ENCODE results near the gene LY86.

The LY86 gene

GRCh38 chr6:6682225-6682624 is 93.7 kb downstream of the LY86 start:
- no peak for DNase-seq (ENCODE audit: low spot score)

- no peak for DNase-seq (ENCODE audit: low spot score)
Observed at GRCh38 chr6:6683969-6684833, 95.7 kb downstream of the LY86 start.

DNA sequence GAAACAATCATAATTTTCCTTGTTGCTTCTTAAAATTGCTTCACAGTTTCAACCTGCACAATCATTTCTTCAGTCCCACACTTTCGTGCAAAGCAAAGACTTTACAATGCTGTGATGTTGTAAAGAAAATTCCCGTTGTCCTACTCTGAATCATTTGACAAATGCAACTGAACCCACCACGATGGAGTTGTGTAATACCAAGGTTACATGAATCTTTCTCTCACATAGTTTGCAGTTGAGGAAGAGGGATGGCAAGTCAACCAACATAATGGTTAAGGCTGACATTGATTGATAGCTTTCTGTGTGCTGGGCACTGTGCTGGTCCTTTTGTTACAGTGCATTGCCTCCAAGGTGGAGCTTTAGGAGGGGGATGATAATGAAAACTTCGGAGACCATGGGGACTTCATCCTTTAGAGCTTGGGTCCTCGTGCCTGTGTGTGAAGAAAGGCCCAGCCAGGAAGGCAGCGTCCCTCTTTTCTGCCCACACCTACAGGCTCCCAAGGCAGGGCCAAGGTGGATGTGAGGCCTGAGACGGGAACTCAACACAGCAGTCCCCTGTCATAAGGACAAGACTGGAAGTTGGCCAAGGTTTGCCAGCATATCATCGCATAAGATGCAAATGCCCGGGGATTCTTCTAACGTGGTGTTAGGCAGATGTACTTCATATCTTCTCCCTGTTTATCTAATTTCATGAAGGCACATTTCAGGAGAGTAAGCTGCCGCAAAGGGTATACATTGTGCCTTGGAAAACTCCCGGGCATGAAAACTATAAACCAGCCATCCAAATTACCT is 96.9 kb downstream of the LY86 start:
- DNase-seq (ENCODE audit: low spot score), result no peak

DNA sequence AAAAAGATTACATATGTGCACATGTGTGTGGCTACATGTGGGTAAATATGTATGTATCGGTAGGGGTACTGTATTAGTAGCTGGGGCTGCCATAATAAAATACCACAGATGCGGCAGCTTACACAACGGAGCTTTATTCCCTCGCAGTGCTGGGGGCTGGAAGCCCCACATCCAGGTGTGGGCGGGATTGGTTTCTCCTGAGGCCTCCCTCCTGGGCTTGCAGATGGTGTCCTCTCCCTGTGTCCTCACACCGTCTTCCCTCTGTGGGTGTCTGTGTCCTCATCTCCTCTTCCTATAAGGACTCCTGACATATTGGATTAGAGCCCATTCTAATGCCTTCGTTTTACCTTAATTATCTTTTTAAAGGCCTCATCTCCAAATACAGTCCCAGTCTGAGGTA is 97.7 kb downstream of the LY86 start:
- no peak for DNase-seq (ENCODE audit: low spot score)

DNA sequence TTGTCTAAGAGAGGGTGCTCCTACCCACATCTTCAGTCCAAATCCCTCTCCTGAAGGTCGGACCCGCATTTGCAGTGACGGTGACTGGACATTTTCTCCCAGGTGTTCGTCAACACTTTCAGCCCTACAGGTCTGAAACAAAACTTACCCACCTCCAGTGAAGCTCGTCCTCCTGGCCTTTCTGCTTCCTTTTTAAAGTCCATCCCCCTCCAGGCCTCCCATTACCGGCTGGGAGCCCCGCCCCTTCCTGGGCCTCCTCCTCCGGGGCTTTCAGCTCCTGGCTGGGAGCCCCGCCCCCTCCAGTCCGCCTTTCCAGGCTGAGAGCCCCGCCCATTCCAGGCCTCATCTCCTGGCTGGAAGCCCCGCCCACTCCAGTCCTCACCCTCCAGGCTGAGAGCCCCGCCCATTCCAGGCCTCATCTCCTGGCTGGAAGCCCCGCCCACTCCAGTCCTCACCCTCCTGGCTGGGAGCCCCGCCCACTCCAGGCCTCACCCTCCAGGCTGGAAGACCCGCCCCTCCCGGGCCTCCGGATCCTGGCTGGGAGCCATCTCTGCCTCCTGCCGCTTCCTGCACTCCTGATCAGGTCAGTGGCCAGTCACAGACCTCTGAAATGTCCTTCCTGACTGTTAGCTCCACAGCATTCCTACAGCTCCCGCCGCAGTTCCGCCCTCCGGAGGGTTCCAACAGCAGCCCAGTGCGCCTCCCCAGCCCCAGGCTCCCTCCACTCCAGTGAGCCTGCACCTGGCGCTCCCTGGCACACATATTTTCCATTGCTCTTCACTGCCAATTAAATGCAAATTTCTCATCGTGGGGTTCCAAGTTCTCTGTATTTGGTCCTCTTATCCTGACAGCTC is 98.5 kb downstream of the LY86 start:
- DNase-seq (ENCODE audit: low spot score), result no peak

GRCh38 chr6:6688283-6688682 is 99.8 kb downstream of the LY86 start:
- DNase-seq (ENCODE audit: low spot score), result no peak

GRCh38 chr6:6688951-6689350 is 100.4 kb downstream of the LY86 start:
- no peak for DNase-seq (ENCODE audit: low spot score)

DNA sequence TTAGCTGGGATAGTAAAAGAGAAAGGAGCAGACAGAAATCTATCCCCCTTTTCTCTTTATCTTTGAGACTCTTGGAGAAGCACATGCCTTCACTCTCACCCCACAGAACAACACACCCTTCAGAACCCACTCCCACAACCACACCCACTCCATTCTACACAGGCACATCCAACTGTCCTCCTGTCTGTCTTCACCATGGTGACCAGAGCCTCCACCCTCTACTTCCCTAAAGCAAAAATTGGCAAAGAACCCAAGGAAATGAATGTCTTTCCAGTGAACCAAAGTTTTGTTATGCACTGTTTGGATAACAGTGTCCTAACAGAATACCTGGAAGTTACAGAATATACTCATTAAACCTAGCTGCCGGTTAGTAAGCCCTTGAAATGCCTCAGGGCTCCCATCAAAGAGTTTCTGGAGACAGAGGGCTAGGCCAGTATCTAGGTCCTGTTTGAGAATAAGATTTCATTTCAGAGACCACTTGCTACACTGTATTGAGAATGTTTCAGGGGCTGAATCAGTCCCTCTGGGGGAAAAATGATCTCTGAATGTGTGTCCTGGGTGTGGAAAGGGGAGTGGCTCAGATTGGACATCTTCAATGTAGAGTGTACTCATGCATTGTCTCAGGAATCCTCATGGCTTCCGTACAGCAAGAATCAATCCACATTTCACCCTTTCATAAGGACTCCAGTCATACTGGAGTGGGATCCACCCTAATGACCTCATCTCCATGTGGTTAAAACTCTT is 101.1 kb downstream of the LY86 start:
- DNase-seq (ENCODE audit: low spot score), result no peak

GRCh38 chr6:6690144-6690483 is 101.6 kb downstream of the LY86 start:
- no peak for DNase-seq (ENCODE audit: low spot score)

DNA sequence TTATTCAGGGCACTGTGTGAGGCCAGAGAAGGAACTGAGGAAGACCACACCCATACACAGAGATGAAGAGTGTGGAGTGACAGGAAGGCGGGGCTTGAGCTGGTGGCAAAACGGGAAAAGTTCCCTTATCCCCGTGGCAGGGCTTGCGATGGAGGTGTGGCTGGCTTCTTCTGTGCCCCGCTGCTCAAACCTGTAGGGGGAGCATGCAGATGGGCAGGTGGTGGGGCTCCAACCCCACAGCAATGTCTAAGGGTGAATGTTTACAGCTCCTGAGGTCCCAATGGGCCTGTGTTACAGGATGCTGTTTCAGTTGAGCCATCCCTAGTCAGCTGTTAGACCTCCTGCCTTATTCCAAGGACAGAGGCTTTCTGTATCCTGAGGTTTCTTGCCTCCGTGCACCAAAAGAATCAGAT is 105.9 kb downstream of the LY86 start:
- no peak for DNase-seq (ENCODE audit: low spot score)

- no peak for DNase-seq (ENCODE audit: low spot score)
Observed at GRCh38 chr6:6694825-6695624, 106.5 kb downstream of the LY86 start.

GRCh38 chr6:6695625-6696276 is 107.2 kb downstream of the LY86 start:
- DNase-seq (ENCODE audit: low spot score), result no peak

DNA sequence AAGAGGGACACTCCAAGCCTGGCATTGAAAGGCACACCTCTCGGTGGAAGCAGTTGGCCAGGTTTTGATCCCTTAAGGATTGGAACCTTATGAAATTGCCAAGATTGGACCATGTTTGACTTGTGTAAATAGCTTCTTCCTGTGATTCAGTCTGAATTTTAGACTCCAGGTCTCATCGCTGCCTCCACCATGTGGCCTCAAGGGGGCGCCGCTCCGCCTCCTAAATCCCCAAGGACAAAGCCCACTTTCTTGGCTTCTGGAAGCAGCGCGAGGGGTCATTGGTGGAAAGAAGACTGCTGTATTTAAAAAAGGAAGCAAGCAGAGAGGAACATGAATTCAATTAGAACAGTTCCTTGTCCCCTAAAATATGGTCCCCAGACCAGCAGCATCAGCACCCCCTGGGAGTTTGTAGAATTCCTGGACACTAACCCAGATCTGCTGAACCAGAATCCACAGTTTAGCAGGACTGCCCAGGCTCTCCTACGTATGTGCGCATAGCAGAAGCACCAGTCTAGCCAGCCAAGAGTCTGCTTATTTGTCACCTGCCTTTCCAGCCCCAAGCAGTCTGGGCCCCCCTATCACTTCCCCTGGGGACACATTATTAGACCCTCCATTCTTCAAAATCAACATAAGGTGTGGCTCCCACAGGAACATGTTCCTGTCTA is 108.5 kb downstream of the LY86 start:
- peak; percentile 83 for DNase-seq (ENCODE audit: low spot score)

GRCh38 chr6:6697620-6698019 is 109.1 kb downstream of the LY86 start:
- DNase-seq (ENCODE audit: low spot score), result no peak

GRCh38 chr6:6699741-6700367 is 111.3 kb downstream of the LY86 start:
- DNase-seq (ENCODE audit: low spot score), result peak; percentile 73

GRCh38 chr6:6700407-6701270 is 112.1 kb downstream of the LY86 start:
- no peak for DNase-seq (ENCODE audit: low spot score)

GRCh38 chr6:6701864-6702263 is 113.3 kb downstream of the LY86 start:
- no peak for DNase-seq (ENCODE audit: low spot score)

- no peak for DNase-seq (ENCODE audit: low spot score)
Observed at GRCh38 chr6:6703699-6704098, 115.2 kb downstream of the LY86 start.
